HG03442 (cell line): Measurements from ENCODE around the gene CMC1.
"Not testable (repeated sequence)": the region's sequence is repeated elsewhere in the genome, so short reads cannot be mapped to it uniquely, and the experiment has no call there.

Experiments used
- ATAC-seq: cut with Tn5 transposase; IDR thresholded peaks from one replicate; pipeline ENCODE4 v1.9.1; 2021; ENCODE audit warnings: mild to moderate bottlenecking, moderate library complexity; ENCODE audit not compliant: unreplicated experiment

Gene CMC1

DNA sequence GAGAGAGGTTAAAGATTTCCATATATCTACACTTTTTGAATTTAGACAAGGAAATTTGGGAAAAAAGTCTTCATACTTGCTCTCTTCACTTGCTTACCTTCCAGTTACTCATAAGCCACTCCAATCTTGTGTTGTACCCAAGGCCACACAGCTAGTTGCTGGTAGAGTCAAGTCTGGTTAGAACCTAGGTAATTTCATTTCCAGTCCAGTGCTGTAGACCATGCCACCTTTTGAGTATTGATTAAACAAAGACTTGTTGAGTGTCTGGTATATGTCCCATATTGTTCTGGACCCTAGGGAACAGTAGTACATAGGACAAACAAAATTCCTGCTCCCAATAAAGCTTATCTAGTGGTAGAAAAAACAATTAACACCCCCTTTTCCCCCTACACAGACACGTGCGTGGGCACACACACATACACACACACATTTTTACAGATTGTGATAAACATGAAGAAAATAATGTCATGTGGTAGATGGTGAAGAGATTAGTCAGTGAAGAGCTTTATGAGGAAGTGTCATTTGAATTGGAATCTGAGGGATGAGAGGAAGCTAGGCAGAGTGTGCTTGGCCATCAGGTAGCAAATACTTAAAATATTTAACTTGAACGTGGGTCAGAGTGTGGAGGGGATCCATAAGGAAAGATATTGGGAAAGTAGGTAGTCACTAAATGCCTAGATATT is 2.1 kb downstream of the CMC1 start:
- ATAC-seq: no peak

- ATAC-seq: no peak
These were observed 3.1 kb downstream of the CMC1 start for GRCh38 chr3:28244491-28244890.

DNA sequence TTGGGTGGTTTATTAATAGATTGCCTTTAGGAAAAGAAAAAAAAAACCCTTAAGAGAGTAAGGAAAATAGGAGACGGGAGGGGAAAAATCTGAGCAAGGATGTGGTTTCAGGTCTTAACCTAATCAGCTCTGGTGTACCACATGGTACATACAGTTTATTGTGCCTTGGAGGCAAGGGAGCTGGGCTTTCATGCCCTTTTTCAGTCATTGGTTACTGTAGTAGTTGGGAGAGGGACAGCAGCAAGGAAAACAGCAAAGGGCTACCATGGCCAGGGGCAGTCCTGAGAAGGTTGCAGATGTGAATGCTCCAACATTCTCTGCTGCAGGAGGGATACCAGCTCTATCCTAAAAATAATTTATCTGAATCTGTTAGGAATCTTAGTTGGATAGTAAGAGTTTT is 5.9 kb downstream of the CMC1 start:
- no peak for ATAC-seq

- ATAC-seq: no peak
These were observed 9.6 kb downstream of the CMC1 start for GRCh38 chr3:28250999-28251398.

DNA sequence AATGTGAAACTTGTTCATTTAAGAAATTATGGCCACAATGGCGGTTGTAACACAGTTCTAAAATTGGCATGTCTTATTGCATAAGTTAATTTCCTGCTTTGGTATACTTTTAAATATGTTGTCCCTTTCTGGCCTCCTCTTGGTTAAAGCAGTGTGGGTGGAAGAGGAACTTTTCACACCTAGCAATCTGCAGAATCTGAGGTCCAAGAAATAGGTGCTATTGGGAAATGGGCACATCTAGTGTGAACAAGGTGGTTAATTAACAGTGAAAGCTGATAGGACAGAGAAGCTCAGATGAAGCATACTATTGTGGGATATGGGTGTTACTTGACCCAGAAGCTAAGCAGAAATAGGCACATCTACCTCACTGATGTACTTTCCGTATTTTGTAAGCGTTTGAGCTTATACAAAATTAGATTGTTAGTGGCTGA is 10.6 kb downstream of the CMC1 start:
- ATAC-seq: peak; percentile 53

GRCh38 chr3:28253040-28253715 is 11.8 kb downstream of the CMC1 start:
- no peak for ATAC-seq

- ATAC-seq: no peak
These were observed 20.6 kb downstream of the CMC1 start for GRCh38 chr3:28262001-28262400.

- no peak for ATAC-seq
These were observed 24.2 kb downstream of the CMC1 start for GRCh38 chr3:28265641-28266040.

GRCh38 chr3:28267984-28268849 is 26.8 kb downstream of the CMC1 start:
- no peak for ATAC-seq

- ATAC-seq: no peak
These were observed 27.6 kb downstream of the CMC1 start for GRCh38 chr3:28268989-28269388.

- ATAC-seq: not testable (repeated sequence)
These were observed 28.5 kb downstream of the CMC1 start for GRCh38 chr3:28269884-28270283.

DNA sequence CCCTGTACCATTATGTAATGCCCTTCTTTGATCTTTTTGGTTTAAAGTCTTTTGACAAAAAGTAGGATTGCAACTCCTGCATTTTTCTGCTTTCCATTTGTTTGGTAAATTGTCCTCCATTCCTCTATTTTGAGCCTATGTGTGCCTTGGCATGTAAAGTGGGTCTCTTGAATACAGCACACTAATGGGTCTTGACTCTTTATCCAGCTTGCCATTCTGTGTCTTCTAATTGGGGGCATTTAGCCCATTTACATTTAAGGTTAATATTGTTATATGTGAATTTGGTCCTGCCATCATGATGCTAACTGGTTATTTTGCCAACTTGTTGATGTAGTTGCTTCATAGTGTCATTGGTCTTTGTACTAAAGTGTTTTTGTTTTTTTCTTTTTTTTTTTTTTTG is 32.4 kb downstream of the CMC1 start:
- ATAC-seq: no peak

DNA sequence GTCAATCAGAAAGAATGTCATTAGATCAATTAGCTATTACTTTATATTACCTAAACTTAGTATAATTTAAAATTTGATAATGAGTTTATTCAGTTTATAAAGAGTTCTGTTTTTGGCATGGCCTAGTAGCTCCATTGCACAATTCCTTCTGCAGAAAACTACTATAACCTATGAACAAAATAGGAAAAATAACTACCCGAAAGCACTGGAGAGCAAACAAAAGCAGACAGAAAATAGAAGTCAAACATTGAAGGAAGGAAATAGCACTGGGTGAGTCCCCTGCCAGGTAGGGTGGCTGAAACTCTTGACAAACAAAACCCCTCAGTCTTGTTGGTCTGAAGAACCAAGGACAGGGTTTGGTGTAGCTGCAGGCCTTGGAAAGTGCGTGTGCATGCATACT is 37.5 kb downstream of the CMC1 start:
- no peak for ATAC-seq

GRCh38 chr3:28279770-28280169 is 38.4 kb downstream of the CMC1 start:
- no peak for ATAC-seq

- no peak for ATAC-seq
These were observed 39.4 kb downstream of the CMC1 start for GRCh38 chr3:28280781-28281180.

DNA sequence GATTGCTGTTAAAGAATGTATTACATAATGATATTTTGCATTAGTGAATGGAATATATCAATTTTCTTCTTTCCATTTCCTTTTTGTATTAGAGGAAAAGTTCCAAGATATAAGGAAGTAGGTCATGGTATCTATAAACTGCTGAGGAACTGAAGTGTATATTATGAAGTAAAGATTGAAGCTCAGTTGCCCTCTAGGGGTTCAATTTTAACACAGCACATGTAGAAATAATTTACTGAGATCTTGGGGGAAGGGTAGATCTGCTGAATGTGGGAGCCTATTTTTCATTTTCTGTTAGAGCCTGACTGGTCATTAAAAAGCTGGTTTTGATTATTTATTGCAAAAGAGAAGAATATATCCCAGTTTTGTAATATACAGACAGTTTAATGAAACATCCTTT is 45.2 kb downstream of the CMC1 start:
- ATAC-seq: peak; percentile 91

- ATAC-seq: no peak
These were observed 45.6 kb downstream of the CMC1 start for GRCh38 chr3:28287046-28287445.

- no peak for ATAC-seq
These were observed 49.5 kb downstream of the CMC1 start for GRCh38 chr3:28290863-28291300.

DNA sequence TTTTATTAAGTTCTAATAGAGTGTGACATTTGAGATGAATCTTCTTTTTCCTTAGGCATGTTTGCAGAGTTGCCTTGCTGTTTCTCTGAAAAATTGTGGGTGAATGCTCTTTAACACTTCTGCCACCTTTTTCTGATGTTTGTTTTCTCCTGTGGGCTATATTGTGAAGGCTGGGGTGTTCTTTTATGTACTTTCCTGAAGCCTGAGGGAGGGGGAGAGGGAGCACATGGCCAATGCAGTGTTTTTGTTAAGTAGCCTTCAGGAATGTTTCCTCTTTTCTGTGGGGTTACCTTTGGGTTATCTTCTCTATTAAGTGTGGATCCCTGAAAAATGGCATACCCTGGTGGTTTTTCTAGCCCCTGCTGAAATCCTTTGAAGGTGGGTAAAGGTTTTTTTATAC is 50.2 kb downstream of the CMC1 start:
- no peak for ATAC-seq

DNA sequence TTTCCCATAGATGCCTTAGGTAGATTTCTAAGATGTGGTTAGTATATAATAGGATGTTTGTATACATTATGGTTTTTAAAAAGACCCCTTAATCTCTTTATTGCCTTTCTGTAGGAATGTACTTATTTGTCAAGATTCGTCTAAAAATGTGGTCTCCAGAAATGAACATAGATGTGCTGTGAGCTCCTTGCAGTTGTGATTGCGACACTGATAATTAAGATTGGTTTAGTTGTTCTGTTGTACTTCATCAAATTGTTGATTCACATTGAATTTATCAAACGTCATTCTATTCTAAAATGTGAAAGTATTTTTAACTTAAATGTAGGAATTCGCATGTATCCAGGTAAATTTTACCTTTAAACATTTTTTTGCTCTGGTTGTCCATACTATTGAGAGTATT is 51.2 kb downstream of the CMC1 start:
- ATAC-seq: no peak

GRCh38 chr3:28294667-28295413 is 53.4 kb downstream of the CMC1 start:
- no peak for ATAC-seq
